ENCODE measurements around the gene SCN3A.

DNA sequence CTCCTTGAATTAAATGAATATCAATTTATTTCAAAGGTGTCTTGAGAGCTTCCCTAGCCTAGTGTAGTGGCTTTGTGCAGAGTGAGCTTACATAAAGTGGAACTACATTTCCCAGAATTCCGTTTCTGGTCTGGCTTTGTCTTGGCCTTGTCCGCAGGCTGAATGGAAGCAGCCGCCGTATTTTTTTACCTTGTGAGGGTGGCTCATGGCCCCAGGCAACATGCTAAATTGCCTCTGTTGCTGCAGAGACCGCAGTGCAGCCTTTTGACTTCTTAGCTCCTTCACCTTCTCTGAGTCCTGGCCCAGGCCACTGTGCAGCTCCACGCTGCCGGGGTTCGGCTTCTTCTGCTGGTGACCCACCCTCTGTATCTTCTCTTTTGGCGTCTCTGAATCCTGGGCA, 133.8 kb downstream of the SCN3A start:
- TF ChIP-seq EP300 (IDR thresholded peaks at IDR 0.05): no peak
- TF ChIP-seq, protein P1, sequence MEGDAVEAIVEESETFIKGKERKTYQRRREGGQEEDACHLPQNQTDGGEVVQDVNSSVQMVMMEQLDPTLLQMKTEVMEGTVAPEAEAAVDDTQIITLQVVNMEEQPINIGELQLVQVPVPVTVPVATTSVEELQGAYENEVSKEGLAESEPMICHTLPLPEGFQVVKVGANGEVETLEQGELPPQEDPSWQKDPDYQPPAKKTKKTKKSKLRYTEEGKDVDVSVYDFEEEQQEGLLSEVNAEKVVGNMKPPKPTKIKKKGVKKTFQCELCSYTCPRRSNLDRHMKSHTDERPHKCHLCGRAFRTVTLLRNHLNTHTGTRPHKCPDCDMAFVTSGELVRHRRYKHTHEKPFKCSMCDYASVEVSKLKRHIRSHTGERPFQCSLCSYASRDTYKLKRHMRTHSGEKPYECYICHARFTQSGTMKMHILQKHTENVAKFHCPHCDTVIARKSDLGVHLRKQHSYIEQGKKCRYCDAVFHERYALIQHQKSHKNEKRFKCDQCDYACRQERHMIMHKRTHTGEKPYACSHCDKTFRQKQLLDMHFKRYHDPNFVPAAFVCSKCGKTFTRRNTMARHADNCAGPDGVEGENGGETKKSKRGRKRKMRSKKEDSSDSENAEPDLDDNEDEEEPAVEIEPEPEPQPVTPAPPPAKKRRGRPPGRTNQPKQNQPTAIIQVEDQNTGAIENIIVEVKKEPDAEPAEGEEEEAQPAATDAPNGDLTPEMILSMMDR (IDR thresholded peaks at IDR 0.05): no peak

All from stomach (tissue), 4 donors.